ENCODE measurements around the gene ARHGAP26.

The ARHGAP26 gene

GRCh38 chr5:142866563-142867275 is 96.5 kb downstream of the ARHGAP26 start:
- DNase-seq (ENCODE audit: insufficient read length, low spot score), result peak; percentile 68
- peak; percentile 60 for FAIRE-seq

- DNase-seq (ENCODE audit: insufficient read length, low spot score), result no peak
- FAIRE-seq, result no peak
These were observed 99.7 kb downstream of the ARHGAP26 start for GRCh38 chr5:142869886-142870285.

- no peak for DNase-seq (ENCODE audit: insufficient read length, low spot score)
- FAIRE-seq, result no peak
These were observed 100.6 kb downstream of the ARHGAP26 start for GRCh38 chr5:142870532-142871362.

GRCh38 chr5:142871363-142872193 is 101.4 kb downstream of the ARHGAP26 start:
- DNase-seq (ENCODE audit: insufficient read length, low spot score) (no peak), FAIRE-seq (no peak)

GRCh38 chr5:142872217-142872616 is 102.0 kb downstream of the ARHGAP26 start:
- DNase-seq (ENCODE audit: insufficient read length, low spot score) (no peak), FAIRE-seq (no peak)

- FAIRE-seq, result no peak
- peak; percentile 67 for DNase-seq (ENCODE audit: insufficient read length, low spot score)
These were observed 102.6 kb downstream of the ARHGAP26 start for GRCh38 chr5:142872795-142873194.

GRCh38 chr5:142873831-142874230 is 103.7 kb downstream of the ARHGAP26 start:
- FAIRE-seq, result no peak
- DNase-seq (ENCODE audit: insufficient read length, low spot score), result no peak

- FAIRE-seq (no peak), DNase-seq (ENCODE audit: insufficient read length, low spot score) (peak; percentile 51)
These were observed 104.4 kb downstream of the ARHGAP26 start for GRCh38 chr5:142874540-142874939.

GRCh38 chr5:142875936-142876335 is 105.8 kb downstream of the ARHGAP26 start:
- no peak for DNase-seq (ENCODE audit: insufficient read length, low spot score)
- no peak for FAIRE-seq

GRCh38 chr5:142876817-142877216 is 106.6 kb downstream of the ARHGAP26 start:
- FAIRE-seq, result no peak
- no peak for DNase-seq (ENCODE audit: insufficient read length, low spot score)

GRCh38 chr5:142878111-142878510 is 107.9 kb downstream of the ARHGAP26 start:
- DNase-seq (ENCODE audit: insufficient read length, low spot score) (no peak), FAIRE-seq (no peak)

GRCh38 chr5:142878638-142879037 is 108.5 kb downstream of the ARHGAP26 start:
- no peak for FAIRE-seq
- DNase-seq (ENCODE audit: insufficient read length, low spot score), result no peak

- no peak for FAIRE-seq
- DNase-seq (ENCODE audit: insufficient read length, low spot score), result no peak
These were observed 111.1 kb downstream of the ARHGAP26 start for GRCh38 chr5:142881076-142881783.

GRCh38 chr5:142881784-142882126 is 111.6 kb downstream of the ARHGAP26 start:
- DNase-seq (ENCODE audit: insufficient read length, low spot score), result no peak

GRCh38 chr5:142883025-142883424 is 112.8 kb downstream of the ARHGAP26 start:
- no peak for DNase-seq (ENCODE audit: insufficient read length, low spot score)
- FAIRE-seq, result no peak

More at GRCh38 chr5:142881784-142882126, 111.6 kb downstream of the ARHGAP26 start:
- FAIRE-seq, result no peak

GRCh38 chr5:142883438-142883837 is 113.3 kb downstream of the ARHGAP26 start:
- DNase-seq (ENCODE audit: insufficient read length, low spot score), result no peak
- no peak for FAIRE-seq

- FAIRE-seq (no peak), DNase-seq (ENCODE audit: insufficient read length, low spot score) (no peak)
These were observed 113.9 kb downstream of the ARHGAP26 start for GRCh38 chr5:142884029-142884428.

GRCh38 chr5:142886211-142886610 is 116.0 kb downstream of the ARHGAP26 start:
- DNase-seq (ENCODE audit: insufficient read length, low spot score) (no peak), FAIRE-seq (no peak)

- DNase-seq (ENCODE audit: insufficient read length, low spot score) (no peak), FAIRE-seq (no peak)
These were observed 116.8 kb downstream of the ARHGAP26 start for GRCh38 chr5:142886956-142887355.

- FAIRE-seq, result no peak
- DNase-seq (ENCODE audit: insufficient read length, low spot score), result peak; percentile 70
These were observed 118.4 kb downstream of the ARHGAP26 start for GRCh38 chr5:142888469-142889085.

Measured in HTR-8/SVneo (cell line).